GM12874 (cell line): ENCODE data around the gene ENAH.

ENCODE experiments used
- TF ChIP-seq, protein P1 (sequence below): IDR thresholded peaks from 2 replicates; pipeline ENCODE4 v1.5.1; 2011; ENCODE audit warnings: low read depth, mild to moderate bottlenecking, control low read depth, low read length, moderate library complexity; ENCODE audit not compliant: insufficient read depth

Gene ENAH

DNA sequence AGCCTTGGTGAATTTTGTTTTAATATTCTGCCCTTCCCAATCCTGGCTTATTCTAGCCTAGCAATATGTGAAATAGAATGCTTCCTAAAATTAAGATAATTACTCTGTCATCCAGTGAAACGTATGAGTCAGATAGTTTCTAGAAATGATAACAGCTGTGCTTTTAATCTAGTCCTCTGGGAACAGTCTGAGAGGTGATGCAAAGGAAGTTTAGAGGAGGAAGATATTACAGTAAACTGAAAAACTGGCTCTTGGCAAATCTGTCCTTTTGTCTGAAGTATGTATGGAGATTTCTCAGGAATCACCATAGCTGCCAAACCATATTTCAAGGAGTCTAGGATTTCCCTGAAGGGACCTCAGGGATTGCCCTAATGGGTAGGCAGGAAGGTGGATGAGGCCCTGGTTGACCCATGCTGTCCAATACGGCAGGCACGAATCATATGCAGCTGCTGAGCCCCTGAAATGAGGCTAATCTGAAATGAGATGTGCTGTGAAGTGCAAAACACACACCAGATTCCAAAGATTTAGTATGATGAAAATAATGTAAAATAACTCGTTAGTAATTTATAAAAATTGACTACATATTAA is 154.3 kb downstream of the ENAH start:
- TF ChIP-seq, protein P1, sequence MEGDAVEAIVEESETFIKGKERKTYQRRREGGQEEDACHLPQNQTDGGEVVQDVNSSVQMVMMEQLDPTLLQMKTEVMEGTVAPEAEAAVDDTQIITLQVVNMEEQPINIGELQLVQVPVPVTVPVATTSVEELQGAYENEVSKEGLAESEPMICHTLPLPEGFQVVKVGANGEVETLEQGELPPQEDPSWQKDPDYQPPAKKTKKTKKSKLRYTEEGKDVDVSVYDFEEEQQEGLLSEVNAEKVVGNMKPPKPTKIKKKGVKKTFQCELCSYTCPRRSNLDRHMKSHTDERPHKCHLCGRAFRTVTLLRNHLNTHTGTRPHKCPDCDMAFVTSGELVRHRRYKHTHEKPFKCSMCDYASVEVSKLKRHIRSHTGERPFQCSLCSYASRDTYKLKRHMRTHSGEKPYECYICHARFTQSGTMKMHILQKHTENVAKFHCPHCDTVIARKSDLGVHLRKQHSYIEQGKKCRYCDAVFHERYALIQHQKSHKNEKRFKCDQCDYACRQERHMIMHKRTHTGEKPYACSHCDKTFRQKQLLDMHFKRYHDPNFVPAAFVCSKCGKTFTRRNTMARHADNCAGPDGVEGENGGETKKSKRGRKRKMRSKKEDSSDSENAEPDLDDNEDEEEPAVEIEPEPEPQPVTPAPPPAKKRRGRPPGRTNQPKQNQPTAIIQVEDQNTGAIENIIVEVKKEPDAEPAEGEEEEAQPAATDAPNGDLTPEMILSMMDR, result no peak

GRCh38 chr1:225494789-225495359 is 158.0 kb downstream of the ENAH start:
- TF ChIP-seq, protein P1, result no peak

GRCh38 chr1:225493591-225494246 is 159.2 kb downstream of the ENAH start:
- TF ChIP-seq, protein P1, result no peak

GRCh38 chr1:225488676-225489075 is 164.2 kb downstream of the ENAH start:
- TF ChIP-seq, protein P1, result no peak

DNA sequence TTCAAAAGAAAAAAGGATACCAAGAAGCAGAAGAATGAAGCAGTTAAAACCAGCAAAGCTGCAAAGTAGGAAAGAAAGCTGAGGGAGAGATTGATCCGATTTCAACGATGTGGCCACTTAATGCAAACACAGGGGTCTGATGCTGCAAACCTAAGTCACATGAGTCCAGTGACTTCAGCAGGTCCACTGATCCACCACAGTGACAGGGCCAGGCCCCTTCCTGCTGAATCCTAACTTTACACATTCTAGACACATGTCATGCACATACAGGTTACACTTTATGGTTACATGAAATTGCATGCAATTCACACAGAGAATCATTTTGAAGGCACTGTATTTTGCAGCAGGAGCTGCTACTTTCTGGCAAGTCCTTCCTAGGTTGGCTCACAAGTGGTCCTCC is 166.1 kb downstream of the ENAH start:
- TF ChIP-seq, protein P1, result no peak

DNA sequence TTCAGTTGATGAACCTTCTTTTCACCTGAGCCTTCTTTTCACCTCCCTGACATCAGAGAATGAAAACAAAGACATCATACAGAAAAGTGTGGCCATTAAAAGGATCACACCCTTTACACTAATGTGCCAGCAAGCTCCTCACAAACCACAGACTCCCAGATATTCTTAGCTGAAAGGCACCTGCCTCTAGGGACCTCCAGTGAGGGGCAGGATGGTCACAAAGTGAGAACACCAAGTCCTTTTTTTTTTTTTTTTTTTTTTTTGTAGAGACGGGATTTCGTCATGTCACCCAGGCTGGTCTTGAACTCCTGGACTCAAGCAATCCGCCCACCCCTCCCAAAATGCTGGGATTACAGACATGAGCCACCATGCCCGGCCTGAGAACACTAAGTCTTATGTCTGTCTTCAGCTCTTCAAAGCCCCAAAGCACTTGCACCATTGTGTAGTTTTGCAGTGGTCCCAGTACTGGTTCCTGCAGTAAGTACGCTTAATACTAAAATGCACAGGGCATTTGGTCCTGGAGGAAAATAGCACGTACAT is 166.9 kb downstream of the ENAH start:
- TF ChIP-seq, protein P1, result no peak

DNA sequence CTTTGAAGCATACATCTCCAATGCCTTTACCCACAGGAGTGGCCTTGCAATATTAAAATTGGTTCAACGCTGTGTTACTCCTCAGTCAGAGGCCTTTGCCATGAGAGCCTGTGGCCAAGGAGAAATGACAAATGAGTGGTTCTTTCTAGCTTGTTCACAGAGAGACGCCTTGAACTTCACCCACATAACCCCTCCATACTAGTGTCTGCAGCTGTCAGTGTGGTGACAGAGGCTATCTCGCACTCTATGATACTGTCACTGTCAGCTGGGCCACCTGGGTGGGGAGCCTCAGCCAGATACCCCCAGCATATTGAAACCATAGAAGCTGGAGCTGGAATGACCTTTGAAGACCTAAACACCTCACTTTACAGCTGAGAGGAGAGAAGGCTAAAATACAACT is 167.7 kb downstream of the ENAH start:
- TF ChIP-seq, protein P1, result no peak
